Parathyroid adenoma (tissue), 2 donors: ENCODE data around the gene PRR23B.

ENCODE experiments used
- H2AFZ ChIP-seq: fragments of 300-600 bp; sonication (generic); one replicate; pipeline ENCODE4 v1.7.0; 2017; ENCODE audit warnings: antibody characterized with exemption, mild to moderate bottlenecking
- H3K27ac ChIP-seq: fragments of 300-600 bp; sonication (generic); one replicate; pipeline ENCODE4 v1.7.0; 2017
- H3K27me3 ChIP-seq: fragments of 300-600 bp; sonication (generic); one replicate; pipeline ENCODE4 v1.7.0; 2017; ENCODE audit warnings: low read length; ENCODE audit not compliant: control insufficient read depth, insufficient read depth
- H3K36me3 ChIP-seq: fragments of 300-600 bp; sonication (generic); one replicate; pipeline ENCODE4 v1.7.0; 2017; ENCODE audit warnings: low read length; ENCODE audit not compliant: control insufficient read depth, insufficient read depth
- H3K4me1 ChIP-seq: fragments of 300-600 bp; sonication (generic); one replicate; pipeline ENCODE4 v1.7.0; 2017; ENCODE audit warnings: control low read depth
- H3K4me2 ChIP-seq: fragments of 300-600 bp; sonication (generic); one replicate; pipeline ENCODE4 v1.7.0; 2017; ENCODE audit warnings: low read length
- H3K4me3 ChIP-seq: fragments of 300-600 bp; sonication (generic); one replicate; pipeline ENCODE4 v1.7.0; 2017; ENCODE audit warnings: low read depth, low read length
- H3K79me2 ChIP-seq: fragments of 300-600 bp; sonication (generic); one replicate; pipeline ENCODE4 v1.7.0; 2017; ENCODE audit warnings: control low read depth
- H3K9ac ChIP-seq: fragments of 300-600 bp; sonication (generic); one replicate; pipeline ENCODE4 v1.7.0; 2017; ENCODE audit warnings: mild to moderate bottlenecking
- H3K9me3 ChIP-seq: fragments of 300-600 bp; sonication (generic); one replicate; pipeline ENCODE4 v1.7.0; 2017; ENCODE audit warnings: low read length; ENCODE audit not compliant: control insufficient read depth
- TF ChIP-seq, protein P1 (sequence below): fragments of 300-600 bp; sonication (generic); IDR thresholded peaks from one replicate; pipeline ENCODE4 v1.7.0; 2017; ENCODE audit warnings: antibody characterized with exemption, mild to moderate bottlenecking
- donor health status: primary hyperparathyroidism.

Gene PRR23B

DNA sequence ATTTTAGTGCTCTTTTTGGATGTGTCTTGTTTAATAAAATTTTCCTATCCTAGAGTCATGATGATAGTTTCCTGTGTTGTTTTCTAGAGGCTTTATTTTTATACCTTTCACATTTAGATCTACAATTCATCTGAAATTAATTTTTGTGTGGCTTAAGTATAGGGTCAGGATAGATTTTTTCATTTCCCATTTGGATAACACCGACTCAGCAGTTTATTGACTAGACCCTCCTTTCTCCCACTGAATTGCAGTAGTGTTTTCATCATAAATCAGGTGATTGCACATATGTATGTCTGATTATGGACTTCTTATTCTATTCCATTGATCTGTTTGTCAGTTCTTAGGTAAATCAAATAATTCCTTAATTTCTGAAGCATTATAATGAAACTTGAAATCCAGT lies 25.0 kb downstream of the PRR23B start:
- no peak overlapping the region for H3K27ac ChIP-seq
- no peaks in the 10 kb centered on the region for H3K79me2 ChIP-seq
- TF ChIP-seq, protein P1, sequence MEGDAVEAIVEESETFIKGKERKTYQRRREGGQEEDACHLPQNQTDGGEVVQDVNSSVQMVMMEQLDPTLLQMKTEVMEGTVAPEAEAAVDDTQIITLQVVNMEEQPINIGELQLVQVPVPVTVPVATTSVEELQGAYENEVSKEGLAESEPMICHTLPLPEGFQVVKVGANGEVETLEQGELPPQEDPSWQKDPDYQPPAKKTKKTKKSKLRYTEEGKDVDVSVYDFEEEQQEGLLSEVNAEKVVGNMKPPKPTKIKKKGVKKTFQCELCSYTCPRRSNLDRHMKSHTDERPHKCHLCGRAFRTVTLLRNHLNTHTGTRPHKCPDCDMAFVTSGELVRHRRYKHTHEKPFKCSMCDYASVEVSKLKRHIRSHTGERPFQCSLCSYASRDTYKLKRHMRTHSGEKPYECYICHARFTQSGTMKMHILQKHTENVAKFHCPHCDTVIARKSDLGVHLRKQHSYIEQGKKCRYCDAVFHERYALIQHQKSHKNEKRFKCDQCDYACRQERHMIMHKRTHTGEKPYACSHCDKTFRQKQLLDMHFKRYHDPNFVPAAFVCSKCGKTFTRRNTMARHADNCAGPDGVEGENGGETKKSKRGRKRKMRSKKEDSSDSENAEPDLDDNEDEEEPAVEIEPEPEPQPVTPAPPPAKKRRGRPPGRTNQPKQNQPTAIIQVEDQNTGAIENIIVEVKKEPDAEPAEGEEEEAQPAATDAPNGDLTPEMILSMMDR: no peak
- no peak overlapping the region for H3K4me3 ChIP-seq
- H3K27me3 ChIP-seq: no peaks in the 10 kb centered on the region
- H2AFZ ChIP-seq: no peak overlapping the region
- H3K36me3 ChIP-seq: no peaks in the 10 kb centered on the region
- no peaks in the 10 kb centered on the region for H3K9me3 ChIP-seq
- no peaks in the 10 kb centered on the region for H3K4me1 ChIP-seq
- no peak overlapping the region for H3K4me2 ChIP-seq
- H3K9ac ChIP-seq: no peak overlapping the region

DNA sequence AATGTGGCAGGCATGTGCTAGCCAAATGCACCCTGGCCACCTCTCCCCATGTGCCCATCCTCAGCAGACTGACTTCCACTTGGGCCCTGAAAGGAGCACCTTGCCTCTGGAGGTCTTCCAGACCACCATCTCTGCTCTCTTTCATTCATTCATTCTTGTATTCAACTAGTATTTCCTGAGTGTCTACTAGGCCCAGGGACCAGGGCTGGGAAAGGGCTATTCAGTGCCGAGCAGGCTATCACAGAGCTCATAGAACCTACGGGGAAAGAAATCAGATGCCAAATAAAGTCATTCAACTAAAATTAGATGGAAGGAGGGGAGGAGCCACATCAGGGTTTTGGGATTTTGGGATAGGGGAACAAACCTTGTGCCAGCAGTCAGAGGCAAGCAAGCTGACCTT lies 33.5 kb downstream of the PRR23B start:
- H3K27me3 ChIP-seq: no peaks in the 10 kb centered on the region
- no peak overlapping the region for H3K4me3 ChIP-seq
- no peaks in the 10 kb centered on the region for H3K36me3 ChIP-seq
- TF ChIP-seq, protein P1: no peak
- no peaks in the 10 kb centered on the region for H3K4me1 ChIP-seq
- no peak overlapping the region for H3K9ac ChIP-seq
- no peak overlapping the region for H3K27ac ChIP-seq
- no peaks in the 10 kb centered on the region for H3K9me3 ChIP-seq
- H2AFZ ChIP-seq: no peak overlapping the region
- no peak overlapping the region for H3K4me2 ChIP-seq
- no peaks in the 10 kb centered on the region for H3K79me2 ChIP-seq

DNA sequence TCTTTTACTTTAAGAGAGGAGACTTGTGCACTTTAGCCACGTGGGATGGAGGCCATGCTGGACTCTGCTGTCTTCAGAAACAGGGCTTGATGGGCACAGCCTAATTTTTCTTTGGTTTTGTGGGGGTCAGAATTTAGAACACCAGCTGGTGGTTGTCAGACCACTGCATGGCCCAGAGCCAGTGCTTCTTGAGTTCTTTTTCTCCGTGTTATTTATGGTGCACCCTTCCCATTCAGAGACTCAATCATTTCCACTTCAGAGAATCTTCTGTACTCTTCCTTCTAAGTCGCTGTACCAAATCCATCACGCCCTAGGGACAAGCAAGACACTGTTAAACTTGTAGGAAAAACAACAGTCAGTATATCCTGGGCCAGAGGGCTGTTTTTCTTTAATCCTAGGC lies 34.8 kb downstream of the PRR23B start:
- H3K36me3 ChIP-seq: no peaks in the 10 kb centered on the region
- H3K9ac ChIP-seq: no peak overlapping the region
- no peak overlapping the region for H3K27ac ChIP-seq
- H3K9me3 ChIP-seq: no peaks in the 10 kb centered on the region
- H3K4me1 ChIP-seq: peaks cover 6% of the 10 kb centered on the region
- no peaks in the 10 kb centered on the region for H3K27me3 ChIP-seq
- H2AFZ ChIP-seq: no peak overlapping the region
- no peak overlapping the region for H3K4me3 ChIP-seq
- TF ChIP-seq, protein P1: no peak
- H3K79me2 ChIP-seq: no peaks in the 10 kb centered on the region
- H3K4me2 ChIP-seq: no peak overlapping the region

DNA sequence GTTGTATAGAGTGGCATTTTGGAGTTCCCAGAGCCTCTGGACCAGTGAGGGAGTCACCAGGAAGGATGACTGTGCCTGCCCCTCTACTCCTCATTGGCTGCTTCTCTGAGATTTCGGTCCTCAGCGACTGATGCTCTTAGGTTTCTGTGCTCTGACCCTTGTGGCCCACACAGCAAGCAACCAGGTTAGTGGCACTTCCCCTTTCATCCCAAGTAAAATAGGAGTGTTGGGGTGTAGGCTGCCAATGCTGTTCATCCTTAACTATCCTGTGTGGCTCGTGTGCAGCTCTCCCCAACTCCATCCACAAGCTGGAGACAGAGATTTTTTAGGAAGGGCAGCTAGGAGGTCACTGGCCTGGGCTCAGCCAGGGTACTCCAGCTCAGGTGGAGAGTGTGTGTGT lies 35.9 kb downstream of the PRR23B start:
- no peaks in the 10 kb centered on the region for H3K79me2 ChIP-seq
- no peak overlapping the region for H3K27ac ChIP-seq
- TF ChIP-seq, protein P1: no peak
- H3K36me3 ChIP-seq: no peaks in the 10 kb centered on the region
- no peak overlapping the region for H2AFZ ChIP-seq
- H3K4me1 ChIP-seq: peaks cover 13% of the 10 kb centered on the region
- H3K9me3 ChIP-seq: no peaks in the 10 kb centered on the region
- no peak overlapping the region for H3K4me3 ChIP-seq
- no peak overlapping the region for H3K4me2 ChIP-seq
- H3K9ac ChIP-seq: no peak overlapping the region
- H3K27me3 ChIP-seq: no peaks in the 10 kb centered on the region

DNA sequence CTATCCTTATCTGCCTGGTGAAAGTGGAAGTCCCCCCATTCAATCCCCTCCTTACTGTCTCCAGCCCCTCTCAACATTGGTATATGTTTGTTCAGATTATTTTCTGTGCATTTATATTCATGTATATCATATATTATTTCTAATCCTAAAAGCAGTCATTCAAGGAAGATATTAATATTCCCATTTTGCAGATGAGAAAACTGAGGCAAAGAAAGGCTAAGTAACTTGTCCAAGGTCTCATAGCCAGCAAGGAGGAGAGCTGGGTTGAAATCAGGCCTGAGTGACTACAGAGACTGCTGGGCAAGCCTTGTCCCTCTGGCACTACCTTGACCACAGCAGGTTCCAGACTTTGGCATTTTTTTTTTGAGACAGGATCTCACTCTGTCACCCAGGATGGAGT lies 44.7 kb downstream of the PRR23B start:
- TF ChIP-seq, protein P1: no peak
- H3K4me3 ChIP-seq: no peak overlapping the region
- no peaks in the 10 kb centered on the region for H3K27me3 ChIP-seq
- H3K4me2 ChIP-seq: no peak overlapping the region
- H3K79me2 ChIP-seq: no peaks in the 10 kb centered on the region
- no peaks in the 10 kb centered on the region for H3K36me3 ChIP-seq
- no peak overlapping the region for H2AFZ ChIP-seq
- H3K9ac ChIP-seq: no peak overlapping the region
- no peaks in the 10 kb centered on the region for H3K9me3 ChIP-seq
- H3K4me1 ChIP-seq: peaks cover 18% of the 10 kb centered on the region
- no peak overlapping the region for H3K27ac ChIP-seq
